ENCODE measurements around the gene IQCM.

DNA sequence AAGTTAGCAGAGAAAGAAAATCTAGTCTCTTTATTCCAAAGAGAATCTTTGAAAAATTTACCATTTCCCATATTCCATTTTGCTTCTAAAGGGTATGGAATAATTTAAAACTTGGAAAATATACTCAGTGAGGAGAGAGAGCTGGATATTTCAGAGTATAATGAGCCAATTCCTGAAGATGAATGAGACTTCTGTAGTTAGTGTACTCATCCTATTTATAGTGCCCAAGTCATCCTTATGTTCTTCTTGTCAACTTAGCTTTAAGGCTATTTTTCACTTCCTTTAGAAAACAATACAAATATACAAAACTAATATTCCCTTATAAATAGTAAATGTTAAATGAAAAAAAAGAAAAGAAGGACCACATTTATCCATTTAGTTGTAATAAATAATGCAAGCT, 302.6 kb downstream of the IQCM start:
- TF ChIP-seq, protein P1, sequence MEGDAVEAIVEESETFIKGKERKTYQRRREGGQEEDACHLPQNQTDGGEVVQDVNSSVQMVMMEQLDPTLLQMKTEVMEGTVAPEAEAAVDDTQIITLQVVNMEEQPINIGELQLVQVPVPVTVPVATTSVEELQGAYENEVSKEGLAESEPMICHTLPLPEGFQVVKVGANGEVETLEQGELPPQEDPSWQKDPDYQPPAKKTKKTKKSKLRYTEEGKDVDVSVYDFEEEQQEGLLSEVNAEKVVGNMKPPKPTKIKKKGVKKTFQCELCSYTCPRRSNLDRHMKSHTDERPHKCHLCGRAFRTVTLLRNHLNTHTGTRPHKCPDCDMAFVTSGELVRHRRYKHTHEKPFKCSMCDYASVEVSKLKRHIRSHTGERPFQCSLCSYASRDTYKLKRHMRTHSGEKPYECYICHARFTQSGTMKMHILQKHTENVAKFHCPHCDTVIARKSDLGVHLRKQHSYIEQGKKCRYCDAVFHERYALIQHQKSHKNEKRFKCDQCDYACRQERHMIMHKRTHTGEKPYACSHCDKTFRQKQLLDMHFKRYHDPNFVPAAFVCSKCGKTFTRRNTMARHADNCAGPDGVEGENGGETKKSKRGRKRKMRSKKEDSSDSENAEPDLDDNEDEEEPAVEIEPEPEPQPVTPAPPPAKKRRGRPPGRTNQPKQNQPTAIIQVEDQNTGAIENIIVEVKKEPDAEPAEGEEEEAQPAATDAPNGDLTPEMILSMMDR (optimal IDR thresholded peaks at IDR 0.05 in 1 of 3, IDR thresholded peaks at IDR 0.05 in 1 of 3, conservative IDR thresholded peaks at IDR 0.05 in 1 of 3; ENCODE audit: extremely low read depth in 1 of 3, insufficient read depth in 2 of 3, low read length in 3 of 3): no peak
- no peak for TF ChIP-seq EZH2 (IDR thresholded peaks at IDR 0.05; ENCODE audit: low read length)
